ENCODE measurements around the gene TRAPPC3L. TPM values are rescaled to one million over a fixed set of nuclear protein-coding genes. Genes with fewer than 3 reads are reported as not detected.

The TRAPPC3L gene
- total and polyA plus RNA-seq, 7 donors, result 0.03 to 0.16 (median 0.06) TPM; not detected in 4

DNA sequence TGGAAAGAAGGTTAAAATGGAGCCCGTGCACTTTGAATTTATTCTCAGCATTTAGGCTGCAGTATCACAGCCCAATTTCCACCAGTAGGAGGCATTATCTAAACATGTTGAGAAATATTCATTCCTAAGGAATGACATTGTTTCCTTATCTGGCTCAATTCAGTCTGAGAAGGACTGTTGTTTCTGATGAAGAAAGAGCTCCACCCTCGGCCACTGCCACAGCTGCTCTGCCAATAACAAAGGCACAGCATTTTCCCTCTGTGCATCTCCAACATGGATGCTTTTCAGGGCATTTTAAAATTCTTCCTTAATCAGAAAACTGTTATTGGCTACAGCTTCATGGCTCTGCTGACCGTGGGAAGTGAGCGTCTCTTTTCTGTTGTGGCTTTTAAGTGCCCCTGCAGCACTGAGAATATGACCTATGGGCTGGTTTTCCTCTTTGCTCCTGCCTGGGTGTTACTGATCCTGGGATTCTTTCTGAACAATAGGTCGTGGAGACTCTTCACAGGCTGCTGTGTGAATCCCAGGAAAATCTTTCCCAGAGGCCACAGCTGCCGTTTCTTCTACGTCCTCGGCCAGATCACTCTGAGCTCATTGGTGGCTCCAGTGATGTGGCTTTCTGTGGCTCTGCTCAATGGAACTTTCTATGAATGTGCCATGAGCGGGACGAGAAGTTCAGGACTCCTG lies 33.9 kb downstream of the TRAPPC3L start, which contains the start of gene CALHM5:
CALHM5 (plus strand) TSS at position 216 of the 687 bp plus-strand sequence; CDS start at position 274, 58 bp downstream.
- no peaks in the 10 kb centered on the region for H3K36me3 ChIP-seq (ENCODE audit: insufficient read depth in 1 of 2, low read depth in 1 of 2)
- 11 to 16% (median 14%) methylated on average over 10 of the region's 10 CpGs for WGBS, 3 donors
- peak within 1 kb of the TSS; percentile 60 for H3K4me3 ChIP-seq
- peak; percentile 68 to 94 (median 86) for ATAC-seq
- H3K27ac ChIP-seq, result peak within 1 kb of the TSS; percentile 75
- TF ChIP-seq, protein P1, sequence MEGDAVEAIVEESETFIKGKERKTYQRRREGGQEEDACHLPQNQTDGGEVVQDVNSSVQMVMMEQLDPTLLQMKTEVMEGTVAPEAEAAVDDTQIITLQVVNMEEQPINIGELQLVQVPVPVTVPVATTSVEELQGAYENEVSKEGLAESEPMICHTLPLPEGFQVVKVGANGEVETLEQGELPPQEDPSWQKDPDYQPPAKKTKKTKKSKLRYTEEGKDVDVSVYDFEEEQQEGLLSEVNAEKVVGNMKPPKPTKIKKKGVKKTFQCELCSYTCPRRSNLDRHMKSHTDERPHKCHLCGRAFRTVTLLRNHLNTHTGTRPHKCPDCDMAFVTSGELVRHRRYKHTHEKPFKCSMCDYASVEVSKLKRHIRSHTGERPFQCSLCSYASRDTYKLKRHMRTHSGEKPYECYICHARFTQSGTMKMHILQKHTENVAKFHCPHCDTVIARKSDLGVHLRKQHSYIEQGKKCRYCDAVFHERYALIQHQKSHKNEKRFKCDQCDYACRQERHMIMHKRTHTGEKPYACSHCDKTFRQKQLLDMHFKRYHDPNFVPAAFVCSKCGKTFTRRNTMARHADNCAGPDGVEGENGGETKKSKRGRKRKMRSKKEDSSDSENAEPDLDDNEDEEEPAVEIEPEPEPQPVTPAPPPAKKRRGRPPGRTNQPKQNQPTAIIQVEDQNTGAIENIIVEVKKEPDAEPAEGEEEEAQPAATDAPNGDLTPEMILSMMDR (IDR thresholded peaks at IDR 0.05), result peak; percentile 58
- intact Hi-C loops (cut with DNase I), result no loop called here
- DNase-seq, result peak; percentile 34 to 59
- H3K27me3 ChIP-seq (ENCODE audit: insufficient read depth in 3 of 3, low read length in 2 of 3), result no peaks in the 10 kb centered on the region
- peaks cover 4% of the 10 kb centered on the region for H3K4me1 ChIP-seq
- H3K9me3 ChIP-seq, result no peaks in the 10 kb centered on the region

DNA sequence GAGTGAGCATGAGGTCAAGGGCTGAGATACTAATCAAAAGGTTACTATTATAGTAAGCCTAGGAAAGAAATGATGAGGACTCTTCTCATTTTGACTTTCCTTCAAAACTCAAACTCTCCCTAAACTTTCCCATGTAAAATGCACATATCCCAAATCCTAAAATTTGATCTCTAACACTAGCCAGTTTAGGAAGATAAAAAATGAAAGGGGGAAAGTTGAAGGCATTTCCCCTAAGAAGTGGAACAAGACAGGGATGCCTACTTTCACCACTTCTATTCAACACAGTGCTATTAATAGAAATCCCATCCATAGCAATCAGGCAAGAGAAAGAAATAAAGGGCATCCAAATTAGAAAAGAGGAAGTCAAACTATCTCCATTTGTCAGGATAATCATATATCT lies 37.0 kb downstream of the TRAPPC3L start:
- H3K36me3 ChIP-seq (ENCODE audit: insufficient read depth in 1 of 2, low read depth in 1 of 2), result no peaks in the 10 kb centered on the region
- H3K4me3 ChIP-seq, result no peak overlapping the region
- H3K27ac ChIP-seq, result no peak overlapping the region
- intact Hi-C loops (cut with DNase I), result no loop called here
- no peaks in the 10 kb centered on the region for H3K9me3 ChIP-seq
- ATAC-seq (no peak), DNase-seq (no peak)
- H3K4me1 ChIP-seq, result peaks cover 4% of the 10 kb centered on the region
- no peaks in the 10 kb centered on the region for H3K27me3 ChIP-seq (ENCODE audit: insufficient read depth in 3 of 3, low read length in 2 of 3)
- TF ChIP-seq, protein P1 (IDR thresholded peaks at IDR 0.05), result no peak

DNA sequence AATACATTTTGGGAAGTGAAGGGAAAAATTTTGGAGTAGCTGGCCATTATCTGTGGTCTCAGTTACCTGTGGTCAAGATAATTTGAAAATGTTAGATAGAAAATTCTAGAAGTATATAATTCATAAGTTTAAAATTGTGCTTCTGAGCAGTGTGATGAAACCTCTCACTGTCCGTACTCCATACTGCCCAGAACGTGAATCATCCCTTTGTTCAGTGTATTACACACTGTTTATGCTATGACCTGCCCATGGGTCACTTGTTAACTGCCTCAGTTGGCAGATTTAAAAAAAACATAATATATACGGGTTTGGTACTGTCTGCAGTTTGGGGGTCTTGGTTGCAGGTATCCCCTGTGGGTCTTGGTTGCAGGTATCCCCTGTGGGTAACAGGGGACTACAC lies 38.2 kb downstream of the TRAPPC3L start:
- DNase-seq (no peak), ATAC-seq (no peak)
- H3K9me3 ChIP-seq, result no peaks in the 10 kb centered on the region
- intact Hi-C loops (cut with DNase I), result no loop called here
- H3K36me3 ChIP-seq (ENCODE audit: insufficient read depth in 1 of 2, low read depth in 1 of 2), result no peaks in the 10 kb centered on the region
- H3K4me1 ChIP-seq, result peaks cover 4% of the 10 kb centered on the region
- H3K27me3 ChIP-seq (ENCODE audit: insufficient read depth in 3 of 3, low read length in 2 of 3), result no peaks in the 10 kb centered on the region
- no peak overlapping the region for H3K27ac ChIP-seq
- WGBS, 3 donors, result 85 to 90% (median 87%) methylated on average over 3 of the region's 3 CpGs
- H3K4me3 ChIP-seq, result no peak overlapping the region
- TF ChIP-seq, protein P1 (IDR thresholded peaks at IDR 0.05), result no peak

DNA sequence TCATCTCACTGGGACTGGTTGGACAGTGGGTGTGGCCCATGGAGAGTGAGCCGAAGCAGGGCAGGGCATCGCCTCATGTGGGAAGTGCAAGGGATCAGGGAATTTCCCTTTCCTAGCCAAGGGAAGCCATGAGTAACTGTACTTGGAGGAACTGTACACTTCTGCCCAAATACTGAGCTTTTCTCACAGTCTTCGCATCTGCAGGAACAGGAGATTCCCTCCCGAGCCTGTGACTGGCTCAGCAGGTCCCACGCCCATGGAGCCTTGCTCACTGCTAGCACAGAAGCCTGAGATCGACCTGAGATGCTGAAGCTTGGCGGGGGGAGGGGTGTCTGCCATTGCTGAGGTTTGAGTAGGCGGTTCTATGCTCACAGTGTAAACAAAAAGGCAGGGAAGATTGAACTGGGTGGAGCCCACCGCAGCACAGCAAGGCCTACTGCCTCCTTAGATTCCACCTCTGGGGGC lies 44.5 kb downstream of the TRAPPC3L start:
- Histone ChIP-seq H3K27ac (no peak overlapping the region), H3K27me3 (ENCODE audit: insufficient read depth in 3 of 3, low read length in 2 of 3) (peaks cover 0 to 1% (median 0%) of the 10 kb centered on the region in 3 donors), H3K9me3 (no peaks in the 10 kb centered on the region), H3K4me3 (no peak overlapping the region), H3K4me1 (no peaks in the 10 kb centered on the region), H3K36me3 (ENCODE audit: insufficient read depth in 1 of 2, low read depth in 1 of 2) (no peaks in the 10 kb centered on the region)
- ATAC-seq (no peak), DNase-seq (no peak)
- TF ChIP-seq, protein P1 (IDR thresholded peaks at IDR 0.05), result no peak
- 69 to 79% (median 72%) methylated on average over 9 of the region's 9 CpGs for WGBS, 3 donors
- intact Hi-C loops (cut with DNase I), result no loop called here
